Measurements from ENCODE around the gene APOBEC3B. TPM values are rescaled to one million over a fixed set of nuclear protein-coding genes. Genes with fewer than 3 reads are reported as not detected.

The APOBEC3B gene
- total RNA-seq, 1 donor from 2014 or later = not detected

DNA sequence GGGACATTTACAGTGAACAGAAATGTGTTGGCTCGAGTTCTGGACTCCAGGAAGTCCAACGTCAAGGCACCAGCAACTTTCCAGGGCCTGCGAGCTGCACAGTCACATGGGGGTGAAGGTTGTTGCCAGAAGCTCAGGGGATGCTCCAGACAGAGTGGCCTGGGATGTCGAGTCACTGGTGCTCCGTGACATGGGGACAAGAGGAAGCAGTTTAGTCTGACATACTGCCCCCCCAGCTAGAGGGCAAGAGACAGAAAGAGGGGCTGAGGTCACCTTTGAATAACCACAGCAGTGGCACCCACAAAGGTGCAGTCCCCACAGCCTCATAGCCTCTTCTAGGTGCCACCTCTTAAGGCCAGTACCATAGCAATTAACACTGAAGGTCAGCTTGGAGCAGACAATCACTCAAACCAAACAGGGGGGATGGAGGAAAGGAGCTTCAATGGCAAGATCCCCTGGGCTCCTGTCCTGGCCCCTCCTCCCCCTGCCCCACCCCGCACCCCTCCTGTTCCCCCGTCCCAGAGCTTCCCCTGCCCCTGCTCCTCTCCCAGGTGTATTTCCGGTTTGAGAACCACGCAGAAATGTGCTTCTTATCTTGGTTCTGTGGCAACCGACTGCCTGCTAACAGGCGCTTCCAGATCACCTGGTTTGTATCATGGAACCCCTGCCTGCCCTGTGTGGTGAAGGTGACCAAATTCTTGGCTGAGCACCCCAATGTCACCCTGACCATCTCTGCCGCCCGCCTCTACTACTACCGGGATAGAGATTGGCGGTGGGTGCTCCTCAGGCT is 42.6 kb downstream of the APOBEC3B start:
- Histone ChIP-seq H3K79me2 (ENCODE audit: low read depth) (no peaks in the 10 kb centered on the region), H3K9ac (no peak overlapping the region), H3K27me3 (no peaks in the 10 kb centered on the region), H3K36me3 (no peaks in the 10 kb centered on the region), H3K4me1 (peaks cover 6% of the 10 kb centered on the region), H3K27ac (no peak overlapping the region), H2AFZ (replicated peaks) (no peak overlapping the region), H3K9me3 (ENCODE audit: low read depth) (no peaks in the 10 kb centered on the region), H3K4me3 (no peak overlapping the region), H3F3A (ENCODE audit: low read depth) (peaks cover 7% of the 10 kb centered on the region), H4K20me1 (ENCODE audit: low read depth) (no peaks in the 10 kb centered on the region), H3K4me2 (no peak overlapping the region)
- Mint-ChIP-seq H3K9me3 (no peaks in the 10 kb centered on the region), H3K4me1 (peaks cover 30% of the 10 kb centered on the region), H3K4me3 (no peak overlapping the region), H3K27ac (no peak overlapping the region), H3K36me3 (no peaks in the 10 kb centered on the region), H3K27me3 (ENCODE audit: insufficient read depth, low read depth) (peaks cover 12% of the 10 kb centered on the region)
- TF ChIP-seq EZH2phosphoT487 (IDR thresholded peaks at IDR 0.05) (no peak), EZH2 (IDR thresholded peaks at IDR 0.05) (no peak)
- DNase-seq (ENCODE audit: low spot score) = no peak

DNA sequence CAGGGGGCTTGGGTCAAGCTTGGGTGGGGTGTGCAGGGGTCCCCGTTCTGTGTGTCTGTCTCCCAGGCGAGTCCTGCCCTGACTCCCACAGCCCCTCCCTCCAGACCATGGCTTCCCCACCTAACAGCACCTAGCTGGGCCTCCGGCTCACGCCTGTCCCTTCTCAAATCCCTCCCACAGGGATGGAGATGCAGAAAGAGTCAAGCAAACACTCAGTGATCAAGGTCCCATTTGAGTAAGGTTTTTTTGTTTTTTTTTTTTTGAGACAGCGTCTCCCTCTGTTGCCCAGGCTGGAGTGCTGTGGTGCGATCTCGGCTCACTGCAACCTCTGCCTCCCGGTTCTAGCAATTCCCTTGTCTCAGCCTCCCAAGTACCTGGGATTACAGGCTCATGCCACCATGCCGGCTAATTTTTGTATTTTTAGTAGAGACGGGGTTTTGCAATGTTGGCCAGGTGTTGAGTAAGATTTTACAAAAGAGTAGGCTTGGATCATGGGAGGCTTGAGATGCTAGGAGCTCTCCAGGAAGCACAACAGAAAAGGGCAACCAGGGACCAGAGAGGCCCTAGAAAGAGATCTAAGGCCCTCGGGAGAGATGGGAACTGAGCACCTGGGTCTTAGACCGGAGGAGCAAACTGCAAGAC is 44.5 kb downstream of the APOBEC3B start:
- Histone ChIP-seq H3K4me2 (no peak overlapping the region), H3K27me3 (no peaks in the 10 kb centered on the region), H4K20me1 (ENCODE audit: low read depth) (no peaks in the 10 kb centered on the region), H3K9ac (no peak overlapping the region), H3K36me3 (no peaks in the 10 kb centered on the region), H3F3A (ENCODE audit: low read depth) (no peaks in the 10 kb centered on the region), H3K4me3 (no peak overlapping the region), H3K4me1 (peaks cover 3% of the 10 kb centered on the region), H3K9me3 (ENCODE audit: low read depth) (no peaks in the 10 kb centered on the region), H2AFZ (replicated peaks) (no peak overlapping the region), H3K79me2 (ENCODE audit: low read depth) (no peaks in the 10 kb centered on the region), H3K27ac (no peak overlapping the region)
- H3K9me3 Mint-ChIP-seq = no peaks in the 10 kb centered on the region
- TF ChIP-seq EZH2 (IDR thresholded peaks at IDR 0.05) = no peak
- no peak for TF ChIP-seq EZH2phosphoT487 (IDR thresholded peaks at IDR 0.05)
- H3K4me1 Mint-ChIP-seq = peaks cover 21% of the 10 kb centered on the region
- H3K4me3 Mint-ChIP-seq = no peak overlapping the region
- no peak for DNase-seq (ENCODE audit: low spot score)
- H3K36me3 Mint-ChIP-seq = no peaks in the 10 kb centered on the region
- H3K27ac Mint-ChIP-seq = peak overlapping the region; percentile 34
- peaks cover 7% of the 10 kb centered on the region for H3K27me3 Mint-ChIP-seq (ENCODE audit: insufficient read depth, low read depth)

DNA sequence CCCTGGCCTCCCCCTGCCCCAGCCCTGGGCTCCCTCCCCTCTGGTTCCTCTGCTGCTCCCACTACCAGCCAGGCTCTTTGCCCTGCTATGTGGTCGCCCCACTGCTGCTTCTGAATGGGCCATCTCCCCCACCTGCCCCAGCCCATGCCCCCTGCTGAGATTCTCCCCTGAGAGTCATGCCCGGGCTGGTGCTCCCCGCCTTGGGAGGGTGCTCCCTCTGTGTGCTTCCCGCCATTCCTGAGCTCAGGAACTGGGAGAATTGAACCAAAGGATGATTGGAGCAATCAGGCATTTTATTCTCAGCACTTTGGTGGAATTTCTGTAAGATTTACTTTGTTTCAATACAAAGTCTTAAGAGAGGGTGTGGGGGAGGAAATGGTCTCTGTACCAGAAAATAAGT is 45.6 kb downstream of the APOBEC3B start:
- no peaks in the 10 kb centered on the region for H3K27me3 ChIP-seq
- H3K9ac ChIP-seq = no peak overlapping the region
- H3K9me3 ChIP-seq (ENCODE audit: low read depth) = no peaks in the 10 kb centered on the region
- no peak overlapping the region for H2AFZ ChIP-seq (replicated peaks)
- H3K36me3 ChIP-seq = no peaks in the 10 kb centered on the region
- H3K27ac Mint-ChIP-seq = no peak overlapping the region
- H3F3A ChIP-seq (ENCODE audit: low read depth) = no peaks in the 10 kb centered on the region
- H3K27ac ChIP-seq = no peak overlapping the region
- no peak overlapping the region for H3K4me2 ChIP-seq
- no peak overlapping the region for H3K4me3 Mint-ChIP-seq
- H3K4me1 ChIP-seq = peaks cover 5% of the 10 kb centered on the region
- H3K36me3 Mint-ChIP-seq = no peaks in the 10 kb centered on the region
- TF ChIP-seq EZH2phosphoT487 (IDR thresholded peaks at IDR 0.05) (no peak), EZH2 (IDR thresholded peaks at IDR 0.05) (no peak)
- TF ChIP-seq, protein P1, sequence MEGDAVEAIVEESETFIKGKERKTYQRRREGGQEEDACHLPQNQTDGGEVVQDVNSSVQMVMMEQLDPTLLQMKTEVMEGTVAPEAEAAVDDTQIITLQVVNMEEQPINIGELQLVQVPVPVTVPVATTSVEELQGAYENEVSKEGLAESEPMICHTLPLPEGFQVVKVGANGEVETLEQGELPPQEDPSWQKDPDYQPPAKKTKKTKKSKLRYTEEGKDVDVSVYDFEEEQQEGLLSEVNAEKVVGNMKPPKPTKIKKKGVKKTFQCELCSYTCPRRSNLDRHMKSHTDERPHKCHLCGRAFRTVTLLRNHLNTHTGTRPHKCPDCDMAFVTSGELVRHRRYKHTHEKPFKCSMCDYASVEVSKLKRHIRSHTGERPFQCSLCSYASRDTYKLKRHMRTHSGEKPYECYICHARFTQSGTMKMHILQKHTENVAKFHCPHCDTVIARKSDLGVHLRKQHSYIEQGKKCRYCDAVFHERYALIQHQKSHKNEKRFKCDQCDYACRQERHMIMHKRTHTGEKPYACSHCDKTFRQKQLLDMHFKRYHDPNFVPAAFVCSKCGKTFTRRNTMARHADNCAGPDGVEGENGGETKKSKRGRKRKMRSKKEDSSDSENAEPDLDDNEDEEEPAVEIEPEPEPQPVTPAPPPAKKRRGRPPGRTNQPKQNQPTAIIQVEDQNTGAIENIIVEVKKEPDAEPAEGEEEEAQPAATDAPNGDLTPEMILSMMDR (IDR thresholded peaks at IDR 0.05) = no peak
- peaks cover 8% of the 10 kb centered on the region for H3K27me3 Mint-ChIP-seq (ENCODE audit: insufficient read depth, low read depth)
- H3K4me1 Mint-ChIP-seq = peaks cover 15% of the 10 kb centered on the region
- H3K79me2 ChIP-seq (ENCODE audit: low read depth) = no peaks in the 10 kb centered on the region
- no peaks in the 10 kb centered on the region for H3K9me3 Mint-ChIP-seq
- DNase-seq (ENCODE audit: low spot score) = no peak
- no peaks in the 10 kb centered on the region for H4K20me1 ChIP-seq (ENCODE audit: low read depth)
- H3K4me3 ChIP-seq = no peak overlapping the region

DNA sequence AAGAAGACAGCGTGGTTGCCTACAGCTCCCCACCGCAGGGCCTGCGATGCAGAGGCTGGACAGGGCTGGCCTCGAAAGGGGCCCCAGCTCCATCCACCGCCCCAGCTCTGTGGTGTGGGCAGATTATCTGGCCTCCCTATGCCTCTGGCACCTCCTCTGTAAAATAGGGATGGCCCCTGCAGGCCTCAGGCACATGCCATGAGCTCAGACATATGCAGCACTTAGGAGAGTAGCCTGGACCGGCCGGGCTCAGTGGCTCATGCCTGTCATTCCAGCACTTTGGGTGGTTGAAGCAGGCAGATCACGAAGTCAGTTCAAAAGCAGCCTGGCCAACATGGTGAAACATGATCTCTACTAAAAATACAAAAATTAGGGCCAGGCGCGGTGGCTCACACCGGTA is 46.1 kb downstream of the APOBEC3B start:
- H3K36me3 Mint-ChIP-seq = no peaks in the 10 kb centered on the region
- no peaks in the 10 kb centered on the region for H3K9me3 Mint-ChIP-seq
- Histone ChIP-seq H3F3A (ENCODE audit: low read depth) (no peaks in the 10 kb centered on the region), H3K4me1 (peaks cover 5% of the 10 kb centered on the region), H3K9ac (no peak overlapping the region), H2AFZ (replicated peaks) (no peak overlapping the region), H3K79me2 (ENCODE audit: low read depth) (no peaks in the 10 kb centered on the region), H3K36me3 (no peaks in the 10 kb centered on the region), H4K20me1 (ENCODE audit: low read depth) (no peaks in the 10 kb centered on the region), H3K4me3 (no peak overlapping the region), H3K9me3 (ENCODE audit: low read depth) (no peaks in the 10 kb centered on the region), H3K4me2 (no peak overlapping the region), H3K27me3 (no peaks in the 10 kb centered on the region), H3K27ac (no peak overlapping the region)
- H3K4me1 Mint-ChIP-seq = peaks cover 13% of the 10 kb centered on the region
- peaks cover 8% of the 10 kb centered on the region for H3K27me3 Mint-ChIP-seq (ENCODE audit: insufficient read depth, low read depth)
- H3K27ac Mint-ChIP-seq = no peak overlapping the region
- DNase-seq (ENCODE audit: low spot score) = no peak
- TF ChIP-seq EZH2phosphoT487 (IDR thresholded peaks at IDR 0.05) (no peak), EZH2 (IDR thresholded peaks at IDR 0.05) (no peak)
- TF ChIP-seq, protein P1 (IDR thresholded peaks at IDR 0.05) = no peak
- no peak overlapping the region for H3K4me3 Mint-ChIP-seq
